GM12873 (cell line): ENCODE results near the gene APOA1.

Source experiments
- CTCF ChIP-seq: IDR thresholded peaks from 2 replicates; pipeline ENCODE4 v1.5.1; 2012; ENCODE audit warnings: low read depth, mild to moderate bottlenecking, moderate library complexity, low read length, control low read depth; ENCODE audit not compliant: insufficient read depth; ENCODE audit errors: missing control alignments

The APOA1 gene

GRCh38 chr11:116813170-116813569, 24.3 kb downstream of the APOA1 start:
- TF ChIP-seq CTCF, result no peak

GRCh38 chr11:116812109-116812508, 25.3 kb downstream of the APOA1 start:
- no peak for TF ChIP-seq CTCF

GRCh38 chr11:116811194-116811593, 26.2 kb downstream of the APOA1 start:
- TF ChIP-seq CTCF, result no peak

GRCh38 chr11:116808262-116809175, 28.9 kb downstream of the APOA1 start:
- no peak for TF ChIP-seq CTCF

- no peak for TF ChIP-seq CTCF
Observed at GRCh38 chr11:116807601-116808261, 29.7 kb downstream of the APOA1 start.

GRCh38 chr11:116804001-116804400, 33.4 kb downstream of the APOA1 start:
- TF ChIP-seq CTCF, result no peak

GRCh38 chr11:116800610-116801009, 36.8 kb downstream of the APOA1 start:
- TF ChIP-seq CTCF, result no peak
